Liver (tissue), 3 donors: Measurements from ENCODE around the gene SLC30A9.

Experiments
- CTCF ChIP-seq: fragments of 150-350 bp; IDR thresholded peaks from 2 replicates; pipeline ENCODE4 v1.5.1; 2017; ENCODE audit warnings: improper control_type of control experiment, low read depth, low read length; ENCODE audit not compliant: missing input control
- EGR1 ChIP-seq, 2 donors: IDR thresholded peaks; 2 replicates each; pipeline ENCODE4 v1.6.1; 2016 to 2018; ENCODE audit warnings: antibody characterized with exemption in 2 of 2, low read depth in 2 of 2
- FOXA1 ChIP-seq: IDR thresholded peaks from 2 replicates; pipeline ENCODE4 v1.6.1; 2016; ENCODE audit warnings: antibody characterized with exemption
- GABPA ChIP-seq, 2 donors: IDR thresholded peaks in 1 of 2; conservative IDR thresholded peaks in 1 of 2; 2 replicates each; pipeline ENCODE4 v1.6.1; 2016; ENCODE audit warnings: antibody characterized with exemption in 2 of 2, mild to moderate bottlenecking in 1 of 2, moderate library complexity in 1 of 2
- HNF4G ChIP-seq: IDR thresholded peaks from 2 replicates; pipeline ENCODE4 v1.6.1; 2016; ENCODE audit warnings: antibody characterized with exemption
- MAX ChIP-seq: IDR thresholded peaks from 2 replicates; pipeline ENCODE4 v1.6.1; 2016; ENCODE audit warnings: antibody characterized with exemption
- RAD21 ChIP-seq, 2 donors: IDR thresholded peaks; 2 replicates each; pipeline ENCODE4 v1.6.1; 2016; ENCODE audit warnings: antibody characterized with exemption in 2 of 2, mild to moderate bottlenecking in 2 of 2
- REST ChIP-seq: IDR thresholded peaks from 2 replicates; pipeline ENCODE4 v1.6.1; 2016; ENCODE audit warnings: antibody characterized with exemption, mild to moderate bottlenecking
- TAF1 ChIP-seq: conservative IDR thresholded peaks from 2 replicates; pipeline ENCODE4 v1.6.1; 2016; ENCODE audit warnings: antibody characterized with exemption, mild to moderate bottlenecking
- YY1 ChIP-seq: IDR thresholded peaks from 2 replicates; pipeline ENCODE4 v1.6.1; 2016; ENCODE audit warnings: antibody characterized with exemption, mild to moderate bottlenecking
- donor health status: healthy.
- donor health status: healthy.

GRCh38 chr4:41998019-41998418 is 7.7 kb downstream of the SLC30A9 start:
- TF ChIP-seq REST = no peak
- no peak for TF ChIP-seq CTCF
- no peak for TF ChIP-seq TAF1
- no peak for TF ChIP-seq FOXA1
- no peak for TF ChIP-seq RAD21 (IDR thresholded peaks at IDR 0.05)
- TF ChIP-seq MAX = no peak
- no peak for TF ChIP-seq EGR1 (IDR thresholded peaks at IDR 0.05; ENCODE audit: low read depth in 2 of 2)
- TF ChIP-seq HNF4G = no peak
- TF ChIP-seq YY1 = no peak
- no peak for TF ChIP-seq GABPA (IDR thresholded peaks at IDR 0.05 in 1 of 2, conservative IDR thresholded peaks at IDR 0.05 in 1 of 2)
